SU-DHL-6 (cell line): ENCODE results near the gene FAM3A.

Experiments
- EZH2phosphoT487 ChIP-seq: fragments of 200-600 bp; sonication (generic), shearing (Covaris generic); conservative IDR thresholded peaks from 2 replicates; pipeline ENCODE4 v1.6.1; 2018; ENCODE audit warnings: mild to moderate bottlenecking, antibody characterized with exemption, low read length, moderate library complexity, mixed read lengths
- TF ChIP-seq, protein P1 (sequence below): fragments of 200-600 bp; sonication (generic); IDR thresholded peaks from one replicate; pipeline ENCODE4 v1.5.1; 2017; ENCODE audit warnings: antibody characterized with exemption, mild to moderate bottlenecking, low read length, moderate library complexity; ENCODE audit not compliant: insufficient read depth, poor library complexity, severe bottlenecking

- TF ChIP-seq, protein P1, sequence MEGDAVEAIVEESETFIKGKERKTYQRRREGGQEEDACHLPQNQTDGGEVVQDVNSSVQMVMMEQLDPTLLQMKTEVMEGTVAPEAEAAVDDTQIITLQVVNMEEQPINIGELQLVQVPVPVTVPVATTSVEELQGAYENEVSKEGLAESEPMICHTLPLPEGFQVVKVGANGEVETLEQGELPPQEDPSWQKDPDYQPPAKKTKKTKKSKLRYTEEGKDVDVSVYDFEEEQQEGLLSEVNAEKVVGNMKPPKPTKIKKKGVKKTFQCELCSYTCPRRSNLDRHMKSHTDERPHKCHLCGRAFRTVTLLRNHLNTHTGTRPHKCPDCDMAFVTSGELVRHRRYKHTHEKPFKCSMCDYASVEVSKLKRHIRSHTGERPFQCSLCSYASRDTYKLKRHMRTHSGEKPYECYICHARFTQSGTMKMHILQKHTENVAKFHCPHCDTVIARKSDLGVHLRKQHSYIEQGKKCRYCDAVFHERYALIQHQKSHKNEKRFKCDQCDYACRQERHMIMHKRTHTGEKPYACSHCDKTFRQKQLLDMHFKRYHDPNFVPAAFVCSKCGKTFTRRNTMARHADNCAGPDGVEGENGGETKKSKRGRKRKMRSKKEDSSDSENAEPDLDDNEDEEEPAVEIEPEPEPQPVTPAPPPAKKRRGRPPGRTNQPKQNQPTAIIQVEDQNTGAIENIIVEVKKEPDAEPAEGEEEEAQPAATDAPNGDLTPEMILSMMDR = no peak
- no peak for TF ChIP-seq EZH2phosphoT487
Measured at GRCh38 chrX:154512879-154513553, 3.0 kb downstream of the FAM3A start.
